Activated CD4-positive, alpha-beta T cell treated with anti-CD3 and anti-CD28 coated beads, Interleukin-2, amount 10 ng/mL, durations not matched to agents 24 days and 14 days (primary cell): ENCODE data around the gene HTR1B. TPM values are rescaled to one million over a fixed set of nuclear protein-coding genes. Genes with fewer than 3 reads are reported as not detected.

Source experiments
- DNase-seq: peaks from one replicate; pipeline ENCODE4 v3.0.0; 2022
- H3K27ac Mint-ChIP-seq: one replicate; pipeline ENCODE4 v1.8.0; 2022; ENCODE audit warnings: mild to moderate bottlenecking, mixed read lengths
- H3K27me3 Mint-ChIP-seq: one replicate; pipeline ENCODE4 v1.8.0; 2022; ENCODE audit warnings: mixed read lengths
- H3K36me3 Mint-ChIP-seq: one replicate; pipeline ENCODE4 v1.8.0; 2022; ENCODE audit warnings: low read depth, mild to moderate bottlenecking, mixed read lengths
- H3K4me1 Mint-ChIP-seq: one replicate; pipeline ENCODE4 v1.8.0; 2021; ENCODE audit warnings: mixed read lengths
- H3K4me3 Mint-ChIP-seq: one replicate; pipeline ENCODE4 v1.8.0; 2022; ENCODE audit warnings: mild to moderate bottlenecking, moderate library complexity, mixed read lengths
- H3K9me3 Mint-ChIP-seq: one replicate; pipeline ENCODE4 v1.8.0; 2021; ENCODE audit warnings: mixed read lengths
- intact Hi-C: fragments of 100-400 bp; cut with micrococcal nuclease; formaldehyde crosslinking; loops from one replicate; pipeline ENCODE4 v1.15.1; 2023
- total RNA-seq: library from RNA; stranded (reverse); gene quantifications from 2 replicates; pipeline ENCODE4 v1.2.3, GENCODE V29; 2022

The HTR1B gene
- total RNA-seq, 1 donor from 2014 or later: not detected

GRCh38 chr6:77445214-77445613 is 18.1 kb downstream of the HTR1B start:
- H3K9me3 Mint-ChIP-seq: no peaks in the 10 kb centered on the region
- H3K4me1 Mint-ChIP-seq: no peaks in the 10 kb centered on the region
- H3K27me3 Mint-ChIP-seq: no peaks in the 10 kb centered on the region
- H3K27ac Mint-ChIP-seq: no peak overlapping the region
- no peak overlapping the region for H3K4me3 Mint-ChIP-seq
- intact Hi-C loops: no loop called here
- DNase-seq: no peak
- no peaks in the 10 kb centered on the region for H3K36me3 Mint-ChIP-seq

- Mint-ChIP-seq H3K36me3 (no peaks in the 10 kb centered on the region), H3K4me3 (no peak overlapping the region), H3K9me3 (no peaks in the 10 kb centered on the region), H3K27me3 (no peaks in the 10 kb centered on the region), H3K4me1 (no peaks in the 10 kb centered on the region), H3K27ac (no peak overlapping the region)
- intact Hi-C loops: no loop called here
- no peak for DNase-seq
Measured at GRCh38 chr6:77440206-77440976, 22.9 kb downstream of the HTR1B start.

GRCh38 chr6:77433888-77434287 is 29.4 kb downstream of the HTR1B start:
- no peak overlapping the region for H3K4me3 Mint-ChIP-seq
- DNase-seq: no peak
- intact Hi-C loops: no loop called here
- no peaks in the 10 kb centered on the region for H3K4me1 Mint-ChIP-seq
- no peak overlapping the region for H3K27ac Mint-ChIP-seq
- H3K36me3 Mint-ChIP-seq: no peaks in the 10 kb centered on the region
- H3K27me3 Mint-ChIP-seq: no peaks in the 10 kb centered on the region
- no peaks in the 10 kb centered on the region for H3K9me3 Mint-ChIP-seq

- no peak for DNase-seq
- no peaks in the 10 kb centered on the region for H3K27me3 Mint-ChIP-seq
- no peak overlapping the region for H3K4me3 Mint-ChIP-seq
- H3K36me3 Mint-ChIP-seq: no peaks in the 10 kb centered on the region
- H3K4me1 Mint-ChIP-seq: no peaks in the 10 kb centered on the region
- no peaks in the 10 kb centered on the region for H3K9me3 Mint-ChIP-seq
- no peak overlapping the region for H3K27ac Mint-ChIP-seq
- intact Hi-C loops: no loop called here
Measured at GRCh38 chr6:77430504-77430903, 32.8 kb downstream of the HTR1B start.

GRCh38 chr6:77425671-77426070 is 37.6 kb downstream of the HTR1B start:
- intact Hi-C loops: no loop called here
- Mint-ChIP-seq H3K27me3 (no peaks in the 10 kb centered on the region), H3K4me1 (no peaks in the 10 kb centered on the region), H3K4me3 (no peak overlapping the region), H3K9me3 (no peaks in the 10 kb centered on the region), H3K36me3 (no peaks in the 10 kb centered on the region), H3K27ac (no peak overlapping the region)
- no peak for DNase-seq

- Mint-ChIP-seq H3K36me3 (no peaks in the 10 kb centered on the region), H3K27me3 (no peaks in the 10 kb centered on the region), H3K4me3 (no peak overlapping the region), H3K27ac (no peak overlapping the region), H3K4me1 (no peaks in the 10 kb centered on the region), H3K9me3 (no peaks in the 10 kb centered on the region)
- intact Hi-C loops: no loop called here
- DNase-seq: no peak
Measured at GRCh38 chr6:77425216-77425615, 38.1 kb downstream of the HTR1B start.

- no peaks in the 10 kb centered on the region for H3K9me3 Mint-ChIP-seq
- H3K4me1 Mint-ChIP-seq: no peaks in the 10 kb centered on the region
- no peak overlapping the region for H3K4me3 Mint-ChIP-seq
- no peak overlapping the region for H3K27ac Mint-ChIP-seq
- no peaks in the 10 kb centered on the region for H3K36me3 Mint-ChIP-seq
- intact Hi-C loops: no loop called here
- no peaks in the 10 kb centered on the region for H3K27me3 Mint-ChIP-seq
- no peak for DNase-seq
Measured at GRCh38 chr6:77424761-77425160, 38.5 kb downstream of the HTR1B start.

GRCh38 chr6:77416839-77417238 is 46.5 kb downstream of the HTR1B start:
- H3K4me3 Mint-ChIP-seq: no peak overlapping the region
- no peaks in the 10 kb centered on the region for H3K4me1 Mint-ChIP-seq
- no peak for DNase-seq
- no peaks in the 10 kb centered on the region for H3K27me3 Mint-ChIP-seq
- no peak overlapping the region for H3K27ac Mint-ChIP-seq
- intact Hi-C loops: no loop called here
- H3K9me3 Mint-ChIP-seq: no peaks in the 10 kb centered on the region
- no peaks in the 10 kb centered on the region for H3K36me3 Mint-ChIP-seq

GRCh38 chr6:77415706-77416105 is 47.6 kb downstream of the HTR1B start:
- Mint-ChIP-seq H3K27me3 (no peaks in the 10 kb centered on the region), H3K27ac (no peak overlapping the region), H3K4me3 (no peak overlapping the region), H3K9me3 (no peaks in the 10 kb centered on the region), H3K4me1 (no peaks in the 10 kb centered on the region), H3K36me3 (no peaks in the 10 kb centered on the region)
- intact Hi-C loops: no loop called here
- no peak for DNase-seq

Other genes with a start within 250 kb of the HTR1B start
- gene MEI4, start 189.5 kb upstream of the HTR1B start, total RNA-seq: not detected in 2 replicates